ENCODE measurements around the gene USP17L24.
"Not testable (repeated sequence)": the region's sequence is repeated elsewhere in the genome, so short reads cannot be mapped to it uniquely, and the experiment has no call there.

Gene USP17L24
- long read RNA-seq, donor 1: 0 reads
- long read RNA-seq, donor 2: 0 reads
- long read RNA-seq, donor 3: 0 reads
- long read RNA-seq, donor 4: 0 reads
- long read RNA-seq, donor 5: 0 reads
- long read RNA-seq, donor 6: 0 reads
- long read RNA-seq, donor 7: 0 reads
- long read RNA-seq, donor 8: 0 reads

- DNase-seq: not testable (repeated sequence)
Measured at GRCh38 chr4:9324865-9325264, at the start of gene USP17L24. USP17L24 (plus strand) TSS chr4:9325165; CDS start chr4:9325165, 0 bp downstream.

- DNase-seq: not testable (repeated sequence)
Measured at GRCh38 chr4:9324191-9324590, 774 bp upstream of the USP17L24 start.

- DNase-seq: not testable (repeated sequence)
Measured at GRCh38 chr4:9329611-9330010, 4.6 kb downstream of the USP17L24 start, which contains the start of gene USP17L25. USP17L25 (plus strand) TSS chr4:9329911; CDS start chr4:9329911, 0 bp downstream.

GRCh38 chr4:9334358-9334757 is 9.4 kb downstream of the USP17L24 start, which contains the start of gene USP17L26:
USP17L26 (plus strand) TSS chr4:9334658; CDS start chr4:9334658, 0 bp downstream.
- not testable (repeated sequence) for DNase-seq

GRCh38 chr4:9339103-9339502 is 14.1 kb downstream of the USP17L24 start, which contains the start of gene USP17L5:
USP17L5 (plus strand) TSS chr4:9339403; CDS start chr4:9339403, 0 bp downstream.
- not testable (repeated sequence) for DNase-seq

DNA sequence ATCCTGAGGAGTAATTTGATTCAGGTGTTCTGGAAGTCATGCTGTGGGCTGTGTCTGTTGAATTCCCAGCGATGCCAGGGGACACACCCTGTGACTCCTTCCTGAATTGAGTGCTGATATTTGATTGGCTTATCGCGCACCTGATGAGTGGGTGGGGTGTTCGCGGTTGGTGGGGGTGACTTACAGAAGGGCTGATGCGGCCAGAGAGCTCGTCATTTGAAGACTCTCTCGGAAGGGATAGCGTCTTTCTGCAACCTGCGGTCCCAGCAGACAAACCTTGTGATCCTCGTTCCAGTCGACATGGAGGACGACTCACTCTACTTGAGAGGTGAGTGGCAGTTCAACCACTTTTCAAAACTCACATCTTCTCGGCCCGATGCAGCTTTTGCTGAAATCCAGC is 18.9 kb downstream of the USP17L24 start, which contains the start of gene USP17L27:
Gene USP17L27 (plus strand): TSS at position 301 of the 400 bp plus-strand sequence. CDS start 0 bp downstream, at position 301.
- not testable (repeated sequence) for DNase-seq

DNA sequence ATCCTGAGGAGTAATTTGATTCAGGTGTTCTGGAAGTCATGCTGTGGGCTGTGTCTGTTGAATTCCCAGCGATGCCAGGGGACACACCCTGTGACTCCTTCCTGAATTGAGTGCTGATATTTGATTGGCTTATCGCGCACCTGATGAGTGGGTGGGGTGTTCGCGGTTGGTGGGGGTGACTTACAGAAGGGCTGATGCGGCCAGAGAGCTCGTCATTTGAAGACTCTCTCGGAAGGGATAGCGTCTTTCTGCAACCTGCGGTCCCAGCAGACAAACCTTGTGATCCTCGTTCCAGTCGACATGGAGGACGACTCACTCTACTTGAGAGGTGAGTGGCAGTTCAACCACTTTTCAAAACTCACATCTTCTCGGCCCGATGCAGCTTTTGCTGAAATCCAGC is 23.6 kb downstream of the USP17L24 start, which contains the start of gene USP17L28:
Gene USP17L28 (plus strand): TSS at position 301 of the 400 bp plus-strand sequence. CDS start 0 bp downstream, at position 301.
- not testable (repeated sequence) for DNase-seq

- not testable (repeated sequence) for DNase-seq
Measured at GRCh38 chr4:9350866-9351265, 25.9 kb downstream of the USP17L24 start.

GRCh38 chr4:9353338-9353737 is 28.4 kb downstream of the USP17L24 start, which contains the start of gene USP17L29:
USP17L29 (plus strand) TSS chr4:9353638; CDS start chr4:9353638, 0 bp downstream.
- not testable (repeated sequence) for DNase-seq

DNA sequence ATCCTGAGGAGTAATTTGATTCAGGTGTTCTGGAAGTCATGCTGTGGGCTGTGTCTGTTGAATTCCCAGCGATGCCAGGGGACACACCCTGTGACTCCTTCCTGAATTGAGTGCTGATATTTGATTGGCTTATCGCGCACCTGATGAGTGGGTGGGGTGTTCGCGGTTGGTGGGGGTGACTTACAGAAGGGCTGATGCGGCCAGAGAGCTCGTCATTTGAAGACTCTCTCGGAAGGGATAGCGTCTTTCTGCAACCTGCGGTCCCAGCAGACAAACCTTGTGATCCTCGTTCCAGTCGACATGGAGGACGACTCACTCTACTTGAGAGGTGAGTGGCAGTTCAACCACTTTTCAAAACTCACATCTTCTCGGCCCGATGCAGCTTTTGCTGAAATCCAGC is 37.9 kb downstream of the USP17L24 start, which contains the start of gene USP17L30:
Gene USP17L30 (plus strand): TSS at position 301 of the 400 bp plus-strand sequence. CDS start 0 bp downstream, at position 301.
- DNase-seq: not testable (repeated sequence)
